Measurements from ENCODE around the gene FHAD1.
"Not testable (repeated sequence)": the region's sequence is repeated elsewhere in the genome, so short reads cannot be mapped to it uniquely, and the experiment has no call there.

Gene FHAD1

DNA sequence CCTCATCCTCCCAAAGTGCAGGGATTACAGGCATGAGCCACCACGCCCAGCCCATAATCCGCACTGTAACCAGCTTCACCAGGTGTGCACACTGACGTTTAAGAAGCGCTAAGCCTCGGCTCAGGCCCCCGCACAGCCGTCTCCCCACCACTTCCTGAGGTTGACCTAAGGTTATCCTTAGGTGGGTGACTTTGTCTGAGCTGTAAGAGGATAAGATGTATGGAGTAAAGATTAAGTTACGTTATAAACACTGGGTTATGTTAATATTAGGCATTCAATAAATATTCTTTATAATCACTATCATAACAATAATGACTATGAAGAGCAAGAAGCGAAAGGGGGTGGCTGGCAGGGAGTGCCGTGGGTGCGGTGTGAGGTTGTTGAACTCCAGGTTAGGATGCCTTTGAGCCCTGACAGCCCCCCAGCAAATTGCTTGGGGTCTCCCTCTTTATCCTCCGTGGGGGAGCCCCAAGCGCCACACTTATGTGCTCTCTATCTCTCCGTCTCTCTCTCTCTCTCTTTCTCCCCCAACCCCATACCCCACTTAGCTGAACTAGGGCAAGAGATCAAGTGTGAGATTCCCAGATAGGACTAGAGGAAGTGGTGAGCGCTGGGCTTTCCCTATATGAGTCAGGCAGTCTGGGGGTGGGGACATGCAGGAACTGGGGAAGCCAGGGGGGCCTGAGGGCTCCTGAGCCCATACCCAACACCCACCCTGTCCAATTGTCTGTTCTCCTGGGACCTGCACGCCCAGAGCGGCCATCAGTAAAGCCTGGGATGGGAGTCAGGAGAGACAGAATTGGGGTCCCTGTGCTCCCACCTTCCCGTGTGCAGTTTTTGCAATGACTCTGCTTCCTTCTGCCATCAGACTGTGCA, 170.3 kb downstream of the FHAD1 start:
- DNase-seq (ENCODE audit: low read depth in 2 of 2): no peak

- DNase-seq (ENCODE audit: low read depth in 2 of 2): no peak
These were observed 171.9 kb downstream of the FHAD1 start for GRCh38 chr1:15418806-15419515.

GRCh38 chr1:15420853-15421465, 173.9 kb downstream of the FHAD1 start:
- DNase-seq (ENCODE audit: low read depth in 2 of 2): no peak

DNA sequence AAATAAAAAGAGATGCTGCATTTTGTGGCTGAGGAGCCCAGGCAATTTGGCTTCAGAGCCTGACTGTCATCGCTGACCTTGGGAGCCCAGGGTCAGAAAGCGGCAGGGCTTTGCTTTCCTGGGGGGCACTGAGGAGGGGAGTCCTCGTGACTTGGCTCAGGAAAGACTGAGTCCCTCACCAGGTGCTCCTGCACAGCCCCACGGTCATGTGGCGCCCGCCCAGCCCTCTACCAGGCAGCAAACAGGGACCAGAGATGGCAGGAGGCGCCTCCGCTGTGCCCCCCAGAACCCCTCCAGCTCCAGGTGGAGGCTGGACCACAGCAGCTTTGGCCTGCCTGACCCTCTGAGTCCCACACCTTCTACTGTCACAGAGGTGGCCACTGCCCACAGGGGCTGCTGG, 175.8 kb downstream of the FHAD1 start:
- DNase-seq (ENCODE audit: low read depth in 2 of 2): no peak

- no peak for DNase-seq (ENCODE audit: low read depth in 2 of 2)
These were observed 176.5 kb downstream of the FHAD1 start for GRCh38 chr1:15423355-15424077.

GRCh38 chr1:15424146-15424667, 177.2 kb downstream of the FHAD1 start:
- DNase-seq (ENCODE audit: low read depth in 2 of 2): no peak

DNA sequence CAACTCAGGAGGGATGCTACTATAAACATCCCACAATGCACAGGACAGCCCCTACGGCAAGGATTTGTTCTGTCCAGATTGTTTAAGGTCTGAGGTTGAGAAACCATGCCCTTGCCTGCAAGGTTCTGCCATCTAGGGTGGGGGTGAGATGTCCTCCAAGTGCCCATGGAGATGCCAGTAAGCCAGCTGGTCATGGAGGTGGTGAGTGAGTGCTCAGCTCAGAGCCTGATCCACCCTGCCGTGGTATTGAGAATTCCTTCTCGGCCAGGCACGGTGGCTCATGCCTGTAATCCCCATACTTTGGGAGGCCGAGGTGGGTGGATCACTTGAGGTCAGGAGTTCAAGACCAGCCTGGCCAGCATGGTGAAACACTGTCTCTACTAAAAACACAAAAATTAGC, 178.0 kb downstream of the FHAD1 start:
- DNase-seq (ENCODE audit: low read depth in 2 of 2): no peak

GRCh38 chr1:15425521-15425920, 178.5 kb downstream of the FHAD1 start:
- no peak for DNase-seq (ENCODE audit: low read depth in 2 of 2)

GRCh38 chr1:15425958-15426357, 178.9 kb downstream of the FHAD1 start:
- DNase-seq (ENCODE audit: low read depth in 2 of 2): no peak

GRCh38 chr1:15426492-15427279, 179.7 kb downstream of the FHAD1 start:
- DNase-seq (ENCODE audit: low read depth in 2 of 2): no peak

DNA sequence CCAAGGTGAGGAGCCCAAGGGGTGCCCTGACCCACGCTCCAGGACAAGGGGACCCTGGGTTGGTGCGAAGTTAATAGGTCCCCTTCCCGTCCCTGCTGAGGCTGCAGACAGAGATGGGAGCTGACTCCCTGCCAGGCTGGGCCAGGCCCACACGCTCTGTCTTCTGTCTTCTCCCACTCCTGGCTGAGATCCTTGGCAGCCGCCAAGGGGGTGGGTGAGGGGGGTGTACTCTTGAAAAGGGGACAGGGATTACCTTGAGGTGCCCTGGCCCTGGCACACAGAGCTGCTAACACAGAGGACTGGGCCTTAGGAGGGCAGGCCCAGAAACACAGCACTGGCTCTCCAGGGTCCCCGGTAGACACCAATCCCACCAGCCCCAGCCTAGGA, 180.2 kb downstream of the FHAD1 start:
- DNase-seq (ENCODE audit: low read depth in 2 of 2): no peak

GRCh38 chr1:15428252-15428651, 181.2 kb downstream of the FHAD1 start:
- not testable (repeated sequence) for DNase-seq (ENCODE audit: low read depth in 2 of 2)

DNA sequence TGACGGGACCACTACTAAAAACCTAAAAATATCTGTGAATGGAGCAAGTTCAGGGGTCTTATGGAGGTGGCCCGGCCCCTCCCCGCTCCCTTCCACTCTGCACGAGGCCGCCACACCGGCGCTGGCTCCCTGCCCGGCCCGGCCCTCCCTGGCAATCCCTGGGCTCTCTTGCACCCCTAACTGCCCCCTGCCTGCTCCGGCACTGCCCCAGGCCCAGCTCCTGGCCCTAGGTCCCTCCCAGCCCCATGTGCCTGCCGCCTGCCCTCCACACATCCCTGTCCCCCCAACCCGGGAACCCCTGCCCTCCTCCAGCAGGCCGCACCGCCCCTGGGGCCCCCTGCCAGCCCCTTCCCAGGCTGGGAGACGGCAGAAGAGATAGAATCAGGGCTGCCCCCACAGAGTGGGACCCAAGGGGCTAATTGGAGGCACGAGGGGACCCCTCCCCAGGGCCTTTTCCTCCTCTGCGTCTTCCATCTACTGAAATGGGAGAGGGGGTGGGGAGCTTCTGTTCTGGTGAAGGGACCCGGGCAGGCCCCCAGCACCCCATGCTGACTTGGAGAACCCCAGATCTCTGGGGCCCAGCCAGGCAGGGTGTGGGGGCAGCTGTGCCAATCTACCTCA, 181.9 kb downstream of the FHAD1 start:
- no peak for DNase-seq (ENCODE audit: low read depth in 2 of 2)

DNA sequence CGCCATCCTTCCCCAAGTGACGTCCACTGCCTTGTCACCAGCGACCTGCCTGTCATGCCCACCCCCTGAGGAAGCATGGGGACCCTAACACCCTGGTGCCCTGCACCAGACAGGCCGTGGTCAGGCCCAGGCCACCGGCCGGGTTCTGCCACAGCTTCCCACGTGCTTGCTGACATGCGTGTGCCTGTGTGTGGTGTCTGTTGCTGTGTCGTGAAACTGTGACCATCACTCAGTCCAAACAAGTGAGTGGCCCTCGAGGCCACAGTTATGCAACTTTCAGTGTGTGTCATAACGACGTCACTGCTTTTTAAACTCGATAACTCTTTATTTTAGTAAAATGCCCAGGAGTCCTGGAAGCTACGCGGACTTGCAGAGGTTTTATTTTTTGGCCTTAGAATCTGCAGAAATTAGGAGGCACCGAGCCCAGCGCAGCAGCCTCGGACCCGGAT, 182.7 kb downstream of the FHAD1 start:
- DNase-seq (ENCODE audit: low read depth in 2 of 2): no peak

DNA sequence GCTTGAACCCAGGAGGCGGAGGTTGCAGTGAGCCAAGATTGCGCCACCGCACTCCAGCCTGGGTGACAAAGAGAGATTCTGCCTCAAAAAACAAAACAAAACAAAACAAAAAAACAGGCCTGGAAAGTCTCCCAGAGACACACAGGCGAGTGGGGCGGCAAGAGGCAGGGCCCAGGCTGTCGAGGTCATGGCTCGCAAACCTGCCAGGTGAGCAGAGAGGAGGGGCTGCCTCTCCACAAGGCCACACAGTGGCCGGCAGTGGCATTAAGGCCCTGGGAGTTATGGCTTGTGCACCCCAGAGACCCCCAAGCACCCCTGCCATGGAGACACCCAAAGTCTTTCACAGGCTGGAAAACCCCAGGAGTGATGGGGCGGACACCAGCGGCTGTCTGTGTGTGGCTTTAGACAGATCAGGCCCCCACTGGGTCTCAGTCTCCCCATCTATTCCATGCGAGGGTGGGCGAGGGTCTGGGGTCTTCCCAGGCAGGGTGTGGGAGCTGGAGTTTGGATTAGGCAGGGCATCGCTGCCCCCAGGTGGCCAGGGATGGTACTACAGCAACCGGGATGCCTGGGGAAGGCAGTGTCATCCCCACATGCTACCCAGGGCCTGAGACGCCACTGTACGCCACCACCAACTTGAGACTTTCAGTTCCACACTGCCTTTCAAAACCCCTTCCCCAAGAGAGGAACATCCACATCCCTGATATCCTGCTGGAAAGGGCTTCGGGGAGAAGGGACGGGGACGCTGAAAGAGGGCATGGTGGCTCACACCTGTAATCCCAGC, 184.0 kb downstream of the FHAD1 start:
- DNase-seq (ENCODE audit: low read depth in 2 of 2): peak; percentile 38 to 58

GRCh38 chr1:15431571-15431948, 184.5 kb downstream of the FHAD1 start:
- DNase-seq (ENCODE audit: low read depth in 2 of 2): no peak

DNA sequence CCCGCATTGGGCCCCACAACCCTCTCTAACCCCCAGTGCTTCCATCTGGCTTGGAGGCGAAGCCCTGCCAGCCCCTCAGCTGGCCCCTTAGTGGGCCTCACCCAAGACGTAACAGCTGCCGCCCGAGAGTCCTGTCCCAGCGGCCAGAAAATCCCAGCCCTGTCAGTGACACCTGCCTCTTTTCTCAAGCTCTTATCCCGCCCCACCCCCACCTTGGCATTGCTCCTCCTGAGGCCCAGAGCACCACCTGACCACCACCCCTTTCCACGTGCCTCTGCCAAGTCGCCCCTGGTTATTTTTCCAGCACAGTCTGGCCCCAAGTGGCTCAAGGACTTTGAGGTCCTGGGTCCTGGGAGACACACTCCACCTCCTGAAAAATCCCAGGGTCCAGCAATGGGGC, 185.3 kb downstream of the FHAD1 start:
- no peak for DNase-seq (ENCODE audit: low read depth in 2 of 2)

GRCh38 chr1:15433471-15433870, 186.4 kb downstream of the FHAD1 start:
- no peak for DNase-seq (ENCODE audit: low read depth in 2 of 2)

DNA sequence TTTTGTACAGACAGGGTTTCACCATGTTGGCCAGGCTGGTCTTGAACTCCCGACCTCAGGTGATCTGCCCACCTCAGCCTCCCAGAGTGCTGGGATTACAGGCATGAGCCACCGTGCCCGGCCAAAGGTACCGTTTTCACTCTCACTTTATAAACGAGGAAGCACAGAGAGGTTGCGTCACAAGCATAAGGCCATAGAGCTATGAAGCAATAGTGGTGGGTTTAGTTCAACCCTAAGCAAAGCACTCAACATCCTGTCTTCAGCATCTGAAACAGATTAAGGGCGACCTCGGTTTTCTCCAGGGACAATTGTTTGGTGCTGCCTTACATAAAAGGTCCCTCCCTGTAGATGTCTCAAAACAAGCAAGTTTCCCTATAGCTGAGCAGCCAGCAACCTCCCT, 187.7 kb downstream of the FHAD1 start:
- DNase-seq (ENCODE audit: low read depth in 2 of 2): not testable (repeated sequence)

Data from stimulated activated CD4-positive, alpha-beta T cell treated with anti-CD3 and anti-CD28 coated beads, Interleukin-15, amount 100 ng/mL, for 48 hours (primary cell).